WERI-Rb-1 (cell line): ENCODE data around the gene CGB2.
"Not testable (repeated sequence)": the region's sequence is repeated elsewhere in the genome, so short reads cannot be mapped to it uniquely, and the experiment has no call there.

Source experiments
- DNase-seq: peaks from one replicate; pipeline ENCODE4 v3.0.0-alpha.2; 2020
- H3K27ac ChIP-seq: fragments of 250-450 bp; sonication (Bioruptor Pico); 2 replicates; pipeline ENCODE4 v1.5.1; 2020; ENCODE audit warnings: mild to moderate bottlenecking, moderate library complexity
- H3K27me3 ChIP-seq: fragments of 250-450 bp; sonication (Bioruptor Pico); 2 replicates; pipeline ENCODE4 v1.5.1; 2021; ENCODE audit warnings: mild to moderate bottlenecking, low read depth, moderate library complexity; ENCODE audit not compliant: insufficient read depth, severe bottlenecking
- H3K36me3 ChIP-seq: fragments of 250-450 bp; sonication (Bioruptor Pico); 2 replicates; pipeline ENCODE4 v1.5.1; 2020; ENCODE audit warnings: mild to moderate bottlenecking, moderate library complexity
- H3K4me3 ChIP-seq: 2 replicates; pipeline ENCODE4 v1.5.1; 2011; ENCODE audit warnings: low read depth, mild to moderate bottlenecking, control low read depth, low read length
- H3K9me3 ChIP-seq: fragments of 250-450 bp; sonication (Bioruptor Pico); 2 replicates; pipeline ENCODE4 v1.5.1; 2021; ENCODE audit warnings: mild to moderate bottlenecking, moderate library complexity; ENCODE audit not compliant: severe bottlenecking
- CTCF ChIP-seq: IDR thresholded peaks from 2 replicates; pipeline ENCODE4 v1.5.1; 2011; ENCODE audit warnings: low read depth, mild to moderate bottlenecking, control low read depth, inconsistent platforms, low read length

CGB2 gene

GRCh38 chr19:49036815-49037214 is 5.1 kb downstream of the CGB2 start, which contains the start of gene CGB1:
Gene CGB1 (minus strand): TSS chr19:49036895. CDS start chr19:49036711, 184 bp downstream.
- H3K27ac ChIP-seq, H3K36me3 ChIP-seq, H3K9me3 ChIP-seq, H3K4me3 ChIP-seq, H3K27me3 ChIP-seq: not testable (repeated sequence)
- TF ChIP-seq CTCF, result peak; percentile 51
- peak; percentile 42 for DNase-seq

GRCh38 chr19:49038111-49038510 is 6.4 kb downstream of the CGB2 start:
- H3K9me3 ChIP-seq, H3K27ac ChIP-seq, H3K27me3 ChIP-seq, DNase-seq, H3K4me3 ChIP-seq, H3K36me3 ChIP-seq: not testable (repeated sequence)

- DNase-seq, H3K27ac ChIP-seq, H3K36me3 ChIP-seq, H3K9me3 ChIP-seq, H3K4me3 ChIP-seq, H3K27me3 ChIP-seq: not testable (repeated sequence)
These were observed 7.0 kb downstream of the CGB2 start for GRCh38 chr19:49038557-49039276.

GRCh38 chr19:49039736-49040135 is 8.0 kb downstream of the CGB2 start:
- H3K27ac ChIP-seq, result not testable (repeated sequence)

GRCh38 chr19:49042177-49042576 is 10.5 kb downstream of the CGB2 start:
- TF ChIP-seq CTCF, result no peak

More at GRCh38 chr19:49039736-49040135, 8.0 kb downstream of the CGB2 start:
- H3K36me3 ChIP-seq, H3K9me3 ChIP-seq, H3K27me3 ChIP-seq, H3K4me3 ChIP-seq, DNase-seq: not testable (repeated sequence)

GRCh38 chr19:49042666-49043065 is 11.0 kb downstream of the CGB2 start:
- not testable (repeated sequence) for H3K36me3 ChIP-seq, H3K27me3 ChIP-seq, H3K27ac ChIP-seq, H3K9me3 ChIP-seq, H3K4me3 ChIP-seq, DNase-seq

More at GRCh38 chr19:49042177-49042576, 10.5 kb downstream of the CGB2 start:
- Histone ChIP-seq H3K36me3 (no peaks in the 10 kb centered on the region), H3K9me3 (no peaks in the 10 kb centered on the region), H3K27me3 (no peaks in the 10 kb centered on the region), H3K27ac (no peak overlapping the region), H3K4me3 (no peak overlapping the region)
- no peak for DNase-seq

- not testable (repeated sequence) for H3K27me3 ChIP-seq, DNase-seq, H3K9me3 ChIP-seq, H3K4me3 ChIP-seq, H3K27ac ChIP-seq, H3K36me3 ChIP-seq
These were observed 11.9 kb downstream of the CGB2 start, which contains the start of gene CGB5 for GRCh38 chr19:49043548-49043947. Gene CGB5 (plus strand): TSS chr19:49043848. CDS start chr19:49044210, 362 bp downstream.

- H3K4me3 ChIP-seq, DNase-seq, H3K27me3 ChIP-seq, H3K27ac ChIP-seq, H3K36me3 ChIP-seq, H3K9me3 ChIP-seq: not testable (repeated sequence)
These were observed 17.3 kb downstream of the CGB2 start, which contains the start of gene CGB8 for GRCh38 chr19:49049011-49049410. Gene CGB8 (minus strand): TSS chr19:49049111. CDS start chr19:49048739, 372 bp downstream.

GRCh38 chr19:49049834-49050233 is 18.1 kb downstream of the CGB2 start:
- not testable (repeated sequence) for DNase-seq, H3K9me3 ChIP-seq, H3K36me3 ChIP-seq, H3K27me3 ChIP-seq, H3K4me3 ChIP-seq, H3K27ac ChIP-seq

GRCh38 chr19:49050376-49051033 is 18.8 kb downstream of the CGB2 start:
- not testable (repeated sequence) for H3K4me3 ChIP-seq, H3K36me3 ChIP-seq, H3K27me3 ChIP-seq, DNase-seq, H3K9me3 ChIP-seq, H3K27ac ChIP-seq
